ENCODE data around the gene CT45A8.
"Not testable (repeated sequence)": the region's sequence is repeated elsewhere in the genome, so short reads cannot be mapped to it uniquely, and the experiment has no call there.

The CT45A8 gene

GRCh38 chrX:135888976-135889375, 34.6 kb upstream of the CT45A8 start:
- H3K4ac ChIP-seq (ENCODE audit: low read length), result not testable (repeated sequence)

GRCh38 chrX:135888230-135888629, 33.9 kb upstream of the CT45A8 start:
- H3K27ac ChIP-seq (replicated peaks; ENCODE audit: low read length); H2BK120ac ChIP-seq (ENCODE audit: low read depth, low read length); H3K9ac ChIP-seq (ENCODE audit: low read depth, low read length, poor library complexity); H4K8ac ChIP-seq (ENCODE audit: low read depth, low read length); H2AK5ac ChIP-seq (ENCODE audit: low read depth, low read length); H3K14ac ChIP-seq (ENCODE audit: low read length); H3K18ac ChIP-seq (ENCODE audit: low read length); H3K36me3 ChIP-seq (replicated peaks in 1 of 2; ENCODE audit: control insufficient read depth in 2 of 2, insufficient read depth in 2 of 2, low read length in 2 of 2); H3K4me2 ChIP-seq (ENCODE audit: insufficient read depth, low read length, poor library complexity, severe bottlenecking); H3K23ac ChIP-seq (ENCODE audit: low read depth, low read length, poor library complexity); H3K4me3 ChIP-seq (ENCODE audit: low read length in 2 of 2); H2AFZ ChIP-seq (ENCODE audit: low read length); H2BK12ac ChIP-seq (ENCODE audit: low read length); H3K4ac ChIP-seq (ENCODE audit: low read length); DNase-seq (ENCODE audit: low spot score); H2BK5ac ChIP-seq (ENCODE audit: low read length); H4K91ac ChIP-seq (ENCODE audit: low read depth, low read length, poor library complexity); H3K9me3 ChIP-seq (replicated peaks in 1 of 2; ENCODE audit: control insufficient read depth in 2 of 2, insufficient read depth in 1 of 2, low read depth in 1 of 2, low read length in 2 of 2); H3K79me1 ChIP-seq (ENCODE audit: low read depth, low read length); H3K27me3 ChIP-seq (ENCODE audit: control insufficient read depth in 3 of 3, insufficient read depth in 3 of 3, low read depth in 1 of 3, low read length in 3 of 3); H2BK15ac ChIP-seq (ENCODE audit: low read length); H3K4me1 ChIP-seq (ENCODE audit: control insufficient read depth in 2 of 2, insufficient read depth in 1 of 2, low read depth in 1 of 2, low read length in 2 of 2): not testable (repeated sequence)
- no CpG with 5 or more reads among the region's 18 CpGs for WGBS, 2 donors (ENCODE audit: extremely low coverage in 2 of 2, insufficient read length in 2 of 2, insufficient replicate concordance in 1 of 2)

More at GRCh38 chrX:135888976-135889375, 34.6 kb upstream of the CT45A8 start:
- not testable (repeated sequence) for H4K8ac ChIP-seq (ENCODE audit: low read depth, low read length); H3K79me1 ChIP-seq (ENCODE audit: low read depth, low read length); H2BK5ac ChIP-seq (ENCODE audit: low read length); DNase-seq (ENCODE audit: low spot score); H2AK5ac ChIP-seq (ENCODE audit: low read depth, low read length); H3K27me3 ChIP-seq (ENCODE audit: control insufficient read depth in 3 of 3, insufficient read depth in 3 of 3, low read depth in 1 of 3, low read length in 3 of 3); H3K9me3 ChIP-seq (replicated peaks in 1 of 2; ENCODE audit: control insufficient read depth in 2 of 2, insufficient read depth in 1 of 2, low read depth in 1 of 2, low read length in 2 of 2); H3K36me3 ChIP-seq (replicated peaks in 1 of 2; ENCODE audit: control insufficient read depth in 2 of 2, insufficient read depth in 2 of 2, low read length in 2 of 2); H3K9ac ChIP-seq (ENCODE audit: low read depth, low read length, poor library complexity); H3K4me1 ChIP-seq (ENCODE audit: control insufficient read depth in 2 of 2, insufficient read depth in 1 of 2, low read depth in 1 of 2, low read length in 2 of 2); H2BK120ac ChIP-seq (ENCODE audit: low read depth, low read length); H3K4me2 ChIP-seq (ENCODE audit: insufficient read depth, low read length, poor library complexity, severe bottlenecking); H3K4me3 ChIP-seq (ENCODE audit: low read length in 2 of 2); H3K23ac ChIP-seq (ENCODE audit: low read depth, low read length, poor library complexity); H4K91ac ChIP-seq (ENCODE audit: low read depth, low read length, poor library complexity); H2AFZ ChIP-seq (ENCODE audit: low read length); H3K18ac ChIP-seq (ENCODE audit: low read length); H2BK12ac ChIP-seq (ENCODE audit: low read length); H2BK15ac ChIP-seq (ENCODE audit: low read length); H3K14ac ChIP-seq (ENCODE audit: low read length); H3K27ac ChIP-seq (replicated peaks; ENCODE audit: low read length)
- no CpG with 5 or more reads among the region's 15 CpGs for WGBS, 2 donors (ENCODE audit: extremely low coverage in 2 of 2, insufficient read length in 2 of 2, insufficient replicate concordance in 1 of 2)

- not testable (repeated sequence) for H3K9me3 ChIP-seq (replicated peaks in 1 of 2; ENCODE audit: control insufficient read depth in 2 of 2, insufficient read depth in 1 of 2, low read depth in 1 of 2, low read length in 2 of 2); H3K23ac ChIP-seq (ENCODE audit: low read depth, low read length, poor library complexity); H3K79me1 ChIP-seq (ENCODE audit: low read depth, low read length); H3K4me2 ChIP-seq (ENCODE audit: insufficient read depth, low read length, poor library complexity, severe bottlenecking); H2BK12ac ChIP-seq (ENCODE audit: low read length); H2BK120ac ChIP-seq (ENCODE audit: low read depth, low read length); H3K4ac ChIP-seq (ENCODE audit: low read length); DNase-seq (ENCODE audit: low spot score); H3K27ac ChIP-seq (replicated peaks; ENCODE audit: low read length); H4K91ac ChIP-seq (ENCODE audit: low read depth, low read length, poor library complexity); H2BK15ac ChIP-seq (ENCODE audit: low read length); H2AFZ ChIP-seq (ENCODE audit: low read length); H3K18ac ChIP-seq (ENCODE audit: low read length); H2AK5ac ChIP-seq (ENCODE audit: low read depth, low read length); H3K14ac ChIP-seq (ENCODE audit: low read length); H2BK5ac ChIP-seq (ENCODE audit: low read length); H3K9ac ChIP-seq (ENCODE audit: low read depth, low read length, poor library complexity); H4K8ac ChIP-seq (ENCODE audit: low read depth, low read length); H3K36me3 ChIP-seq (replicated peaks in 1 of 2; ENCODE audit: control insufficient read depth in 2 of 2, insufficient read depth in 2 of 2, low read length in 2 of 2); H3K4me1 ChIP-seq (ENCODE audit: control insufficient read depth in 2 of 2, insufficient read depth in 1 of 2, low read depth in 1 of 2, low read length in 2 of 2); H3K27me3 ChIP-seq (ENCODE audit: control insufficient read depth in 3 of 3, insufficient read depth in 3 of 3, low read depth in 1 of 3, low read length in 3 of 3); H3K4me3 ChIP-seq (ENCODE audit: low read length in 2 of 2)
- WGBS, 2 donors (ENCODE audit: extremely low coverage in 2 of 2, insufficient read length in 2 of 2, insufficient replicate concordance in 1 of 2), result no CpG with 5 or more reads among the region's 5 CpGs
These were observed 28.4 kb upstream of the CT45A8 start for GRCh38 chrX:135882741-135883140.

GRCh38 chrX:135871712-135872111, 17.4 kb upstream of the CT45A8 start, which contains the start of gene CT45A9:
TSS of gene CT45A9 (minus strand) at chrX:135871812. CDS start at chrX:135868061, 3,751 bp downstream.
- H3K9me3 ChIP-seq (replicated peaks in 1 of 2; ENCODE audit: control insufficient read depth in 2 of 2, insufficient read depth in 1 of 2, low read depth in 1 of 2, low read length in 2 of 2); H3K27me3 ChIP-seq (ENCODE audit: control insufficient read depth in 3 of 3, insufficient read depth in 3 of 3, low read depth in 1 of 3, low read length in 3 of 3); H2BK120ac ChIP-seq (ENCODE audit: low read depth, low read length); H3K4me3 ChIP-seq (ENCODE audit: low read length in 2 of 2); H3K4me2 ChIP-seq (ENCODE audit: insufficient read depth, low read length, poor library complexity, severe bottlenecking); H3K18ac ChIP-seq (ENCODE audit: low read length); H2BK12ac ChIP-seq (ENCODE audit: low read length); H3K79me1 ChIP-seq (ENCODE audit: low read depth, low read length); H3K27ac ChIP-seq (replicated peaks; ENCODE audit: low read length); H4K8ac ChIP-seq (ENCODE audit: low read depth, low read length); H2BK5ac ChIP-seq (ENCODE audit: low read length); H2AFZ ChIP-seq (ENCODE audit: low read length); H2AK5ac ChIP-seq (ENCODE audit: low read depth, low read length); H3K4ac ChIP-seq (ENCODE audit: low read length); H3K36me3 ChIP-seq (replicated peaks in 1 of 2; ENCODE audit: control insufficient read depth in 2 of 2, insufficient read depth in 2 of 2, low read length in 2 of 2); H3K14ac ChIP-seq (ENCODE audit: low read length); H3K23ac ChIP-seq (ENCODE audit: low read depth, low read length, poor library complexity); H3K9ac ChIP-seq (ENCODE audit: low read depth, low read length, poor library complexity); H3K4me1 ChIP-seq (ENCODE audit: control insufficient read depth in 2 of 2, insufficient read depth in 1 of 2, low read depth in 1 of 2, low read length in 2 of 2); H4K91ac ChIP-seq (ENCODE audit: low read depth, low read length, poor library complexity); DNase-seq (ENCODE audit: low spot score); H2BK15ac ChIP-seq (ENCODE audit: low read length): not testable (repeated sequence)
- WGBS, 2 donors (ENCODE audit: extremely low coverage in 2 of 2, insufficient read length in 2 of 2, insufficient replicate concordance in 1 of 2), result no CpG with 5 or more reads among the region's 17 CpGs
